GM23338 (cell line): ENCODE measurements around the gene ICOS. TPM values are rescaled to one million over a fixed set of nuclear protein-coding genes. Genes with fewer than 3 reads are reported as not detected.

Experiments
- ATAC-seq: fragments of 200-7000 bp; cut with Tn5 transposase; 3 replicates; pipeline ENCODE4 v1.9.1; 2020
- DNase-seq: peaks from one replicate; pipeline ENCODE4 v3.0.0-alpha.2; 2015; ENCODE audit warnings: low spot score
- H2AFZ ChIP-seq: fragments of 200-600 bp; sonication (generic); 2 replicates; pipeline ENCODE4 v1.8.0; 2016; ENCODE audit warnings: antibody characterized with exemption, mild to moderate bottlenecking, moderate library complexity
- H3F3A ChIP-seq: fragments of 200-600 bp; sonication (generic); replicated peaks from 2 replicates; pipeline ENCODE4 v1.8.0; 2017; ENCODE audit warnings: antibody characterized with exemption, mixed run types, low read depth
- H3K27ac ChIP-seq: fragments of 200-600 bp; sonication (generic); 2 replicates; pipeline ENCODE4 v1.6.1; 2016; ENCODE audit warnings: low read depth
- H3K27me3 ChIP-seq: fragments of 200-600 bp; sonication (generic); 2 replicates; pipeline ENCODE4 v1.8.0; 2016; ENCODE audit warnings: mild to moderate bottlenecking, mixed run types, moderate library complexity; ENCODE audit not compliant: insufficient read depth
- H3K36me3 ChIP-seq: fragments of 200-600 bp; sonication (generic); 2 replicates; pipeline ENCODE4 v1.8.0; 2016; ENCODE audit warnings: mild to moderate bottlenecking; ENCODE audit not compliant: insufficient read depth
- H3K4me1 ChIP-seq: fragments of 200-600 bp; sonication (generic); 2 replicates; pipeline ENCODE4 v1.8.0; 2016; ENCODE audit warnings: mild to moderate bottlenecking, moderate library complexity; ENCODE audit not compliant: insufficient read depth
- H3K4me2 ChIP-seq: fragments of 200-600 bp; sonication (generic); 2 replicates; pipeline ENCODE4 v1.7.1; 2017; ENCODE audit warnings: mixed run types
- H3K4me3 ChIP-seq: fragments of 200-600 bp; sonication (generic); 2 replicates; pipeline ENCODE4 v1.6.1; 2016; ENCODE audit warnings: mixed run types
- H3K79me2 ChIP-seq: fragments of 200-600 bp; sonication (generic); replicated peaks from 2 replicates; pipeline ENCODE4 v1.8.0; 2017; ENCODE audit warnings: mild to moderate bottlenecking; ENCODE audit not compliant: insufficient read depth
- H3K9me2 ChIP-seq: fragments of 200-600 bp; sonication (generic); 2 replicates; pipeline ENCODE4 v1.8.0; 2017; ENCODE audit not compliant: insufficient read depth
- H4K20me1 ChIP-seq: fragments of 200-600 bp; sonication (generic); replicated peaks from 2 replicates; pipeline ENCODE4 v1.8.0; 2017; ENCODE audit warnings: mild to moderate bottlenecking; ENCODE audit not compliant: insufficient read depth
- H3K27ac Mint-ChIP-seq: 2 replicates; pipeline ENCODE4 v1.8.0; 2020; ENCODE audit warnings: inconsistent platforms, mild to moderate bottlenecking, moderate library complexity, mixed read lengths
- H3K27me3 Mint-ChIP-seq: 3 replicates; pipeline ENCODE4 v1.8.0; 2022; ENCODE audit warnings: low read depth, mild to moderate bottlenecking, moderate library complexity, mixed read lengths, inconsistent platforms; ENCODE audit not compliant: insufficient read depth, poor library complexity
- H3K36me3 Mint-ChIP-seq: 3 replicates; pipeline ENCODE4 v1.8.0; 2021; ENCODE audit warnings: low read depth, mild to moderate bottlenecking, inconsistent platforms, moderate library complexity, mixed read lengths
- H3K4me1 Mint-ChIP-seq: 3 replicates; pipeline ENCODE4 v1.8.0; 2020; ENCODE audit warnings: mild to moderate bottlenecking, inconsistent platforms, mixed read lengths
- H3K4me3 Mint-ChIP-seq: 3 replicates; pipeline ENCODE4 v1.8.0; 2021; ENCODE audit warnings: moderate library complexity, mild to moderate bottlenecking, inconsistent platforms, mixed read lengths
- H3K9me3 Mint-ChIP-seq: 3 replicates; pipeline ENCODE4 v1.8.0; 2020; ENCODE audit warnings: moderate library complexity, mild to moderate bottlenecking, inconsistent platforms, mixed read lengths
- JUNB ChIP-seq: IDR thresholded peaks from one replicate; pipeline ENCODE4 v1.6.1; 2016; ENCODE audit warnings: antibody characterized with exemption; ENCODE audit not compliant: unreplicated experiment
- REST ChIP-seq: IDR thresholded peaks from one replicate; pipeline ENCODE4 v1.6.1; 2018; ENCODE audit warnings: antibody characterized with exemption; ENCODE audit not compliant: unreplicated experiment
- ZNF114 ChIP-seq: fragments of 250-450 bp; sonication (Bioruptor Pico); IDR thresholded peaks from 2 replicates; pipeline ENCODE4 v1.5.0; 2020; ENCODE audit warnings: mild to moderate bottlenecking, moderate library complexity
- ZNF462 ChIP-seq: fragments of 250-450 bp; sonication (Bioruptor Pico); IDR thresholded peaks from 2 replicates; pipeline ENCODE4 v1.5.0; 2020; ENCODE audit warnings: mild to moderate bottlenecking, moderate library complexity
- polyA plus RNA-seq: library from polyadenylated mRNA; unstranded; fragments of >200 nt; fragmentation: Nextera tagmentation; extraction: Ambion mirVana; gene quantifications from 2 replicates; pipeline ENCODE4 v1.2.1, GENCODE V29; 2016
- total RNA-seq: library from RNA; depleted of rRNA; stranded (reverse); fragments of >200 nt; shearing (Covaris generic); gene quantifications from 2 replicates; pipeline ENCODE4 v1.2.3, GENCODE V29; 2014
- TF ChIP-seq, protein P1 (sequence below), 2 experiments: fragments of 200-600 bp in 1 of 2; sonication (generic) in 1 of 2; conservative IDR thresholded peaks; 2 replicates each; pipeline versions ENCODE4 v1.5.1 to v1.6.1; 2016 to 2017; ENCODE audit warnings: antibody characterized with exemption in 2 of 2, low read depth in 2 of 2, mild to moderate bottlenecking in 2 of 2, moderate library complexity in 1 of 2

ICOS gene
- total and polyA plus RNA-seq, 2 experiments from 2014 or later: not detected

GRCh38 chr2:204005940-204006721 is 69.6 kb downstream of the ICOS start (continued):
- TF ChIP-seq ZNF462 (CRISPR knock-in tag) (no peak), JUNB (no peak), REST (no peak)

DNA sequence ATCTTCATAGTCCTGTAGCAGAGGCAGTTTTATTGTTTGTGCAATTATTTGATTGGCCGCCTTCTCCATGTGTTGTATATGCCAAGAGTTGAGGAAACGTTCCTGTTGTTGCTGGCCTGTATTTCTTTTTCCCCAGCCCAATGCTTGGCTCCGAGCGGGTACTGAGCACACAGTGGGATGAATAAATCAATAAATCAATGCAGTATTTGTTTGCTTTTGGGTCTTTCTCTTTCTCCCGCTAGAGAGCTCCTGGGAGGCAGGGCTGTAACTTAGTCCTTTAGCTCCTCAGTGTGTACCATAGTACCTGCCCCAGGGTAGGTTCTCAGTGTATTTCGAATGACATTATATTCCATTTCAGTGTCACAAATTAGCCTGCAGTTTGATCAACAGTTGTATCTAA is 71.8 kb downstream of the ICOS start:
- Histone ChIP-seq H3K4me1 (no peaks in the 10 kb centered on the region), H3K4me2 (no peak overlapping the region), H3K27ac (no peak overlapping the region), H3K4me3 (no peak overlapping the region), H4K20me1 (no peaks in the 10 kb centered on the region), H3K79me2 (no peaks in the 10 kb centered on the region), H3F3A (no peaks in the 10 kb centered on the region), H3K9me2 (0 out of 2 replicates have a peak, but pooled peaks cover 3% of the 10 kb centered on the region), H3K27me3 (no peaks in the 10 kb centered on the region), H2AFZ (no peak overlapping the region), H3K36me3 (no peaks in the 10 kb centered on the region)
- ATAC-seq (no peak), DNase-seq (no peak)
- Mint-ChIP-seq H3K4me1 (no peaks in the 10 kb centered on the region), H3K9me3 (no peaks in the 10 kb centered on the region), H3K36me3 (no peaks in the 10 kb centered on the region), H3K27ac (no peak overlapping the region), H3K27me3 (no peaks in the 10 kb centered on the region), H3K4me3 (no peak overlapping the region)
- TF ChIP-seq, protein P1, sequence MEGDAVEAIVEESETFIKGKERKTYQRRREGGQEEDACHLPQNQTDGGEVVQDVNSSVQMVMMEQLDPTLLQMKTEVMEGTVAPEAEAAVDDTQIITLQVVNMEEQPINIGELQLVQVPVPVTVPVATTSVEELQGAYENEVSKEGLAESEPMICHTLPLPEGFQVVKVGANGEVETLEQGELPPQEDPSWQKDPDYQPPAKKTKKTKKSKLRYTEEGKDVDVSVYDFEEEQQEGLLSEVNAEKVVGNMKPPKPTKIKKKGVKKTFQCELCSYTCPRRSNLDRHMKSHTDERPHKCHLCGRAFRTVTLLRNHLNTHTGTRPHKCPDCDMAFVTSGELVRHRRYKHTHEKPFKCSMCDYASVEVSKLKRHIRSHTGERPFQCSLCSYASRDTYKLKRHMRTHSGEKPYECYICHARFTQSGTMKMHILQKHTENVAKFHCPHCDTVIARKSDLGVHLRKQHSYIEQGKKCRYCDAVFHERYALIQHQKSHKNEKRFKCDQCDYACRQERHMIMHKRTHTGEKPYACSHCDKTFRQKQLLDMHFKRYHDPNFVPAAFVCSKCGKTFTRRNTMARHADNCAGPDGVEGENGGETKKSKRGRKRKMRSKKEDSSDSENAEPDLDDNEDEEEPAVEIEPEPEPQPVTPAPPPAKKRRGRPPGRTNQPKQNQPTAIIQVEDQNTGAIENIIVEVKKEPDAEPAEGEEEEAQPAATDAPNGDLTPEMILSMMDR (conservative IDR thresholded peaks at IDR 0.05; ENCODE audit: low read depth in 2 of 2): no peak
- no peak for TF ChIP-seq ZNF114 (CRISPR knock-in tag)
